Kidney epithelial cell (primary cell): ENCODE data around the gene LRRC52. TPM values are rescaled to one million over a fixed set of nuclear protein-coding genes. Genes with fewer than 3 reads are reported as not detected.

Experiments
- DNase-seq: peaks from one replicate; pipeline ENCODE4 v3.0.0-alpha.2; 2010; ENCODE audit warnings: low read depth
- H3K27me3 ChIP-seq: 2 replicates; pipeline ENCODE4 v1.6.0; 2011; ENCODE audit warnings: low read length; ENCODE audit not compliant: control insufficient read depth, insufficient read depth
- H3K36me3 ChIP-seq: 2 replicates; pipeline ENCODE4 v1.5.1; 2011; ENCODE audit warnings: low read length; ENCODE audit not compliant: control insufficient read depth, insufficient read depth
- H3K4me3 ChIP-seq: 2 replicates; pipeline ENCODE4 v1.5.1; 2011; ENCODE audit warnings: low read depth, mild to moderate bottlenecking, control low read depth, low read length
- CTCF ChIP-seq: IDR thresholded peaks from 2 replicates; pipeline ENCODE4 v1.5.1; 2011; ENCODE audit warnings: mild to moderate bottlenecking, moderate library complexity, low read length, control low read depth, inconsistent platforms; ENCODE audit not compliant: insufficient read depth, poor library complexity, severe bottlenecking
- total RNA-seq: library from RNA; depleted of rRNA; stranded (reverse); fragments of >200 nt; gene quantifications from 2 replicates; pipeline ENCODE4 v1.2.3, GENCODE V29; 2015

LRRC52 gene
- total RNA-seq, 1 donor from 2014 or later = not detected

- TF ChIP-seq CTCF = no peak
- no peak overlapping the region for H3K4me3 ChIP-seq
- DNase-seq = no peak
- H3K36me3 ChIP-seq = no peaks in the 10 kb centered on the region
- H3K27me3 ChIP-seq = no peaks in the 10 kb centered on the region
These were observed 23.2 kb upstream of the LRRC52 start for GRCh38 chr1:165520646-165521045.

- Histone ChIP-seq H3K27me3 (no peaks in the 10 kb centered on the region), H3K36me3 (no peaks in the 10 kb centered on the region), H3K4me3 (no peak overlapping the region)
- no peak for DNase-seq
- no peak for TF ChIP-seq CTCF
These were observed 19.0 kb upstream of the LRRC52 start for GRCh38 chr1:165524639-165525285.

GRCh38 chr1:165525708-165526107, 18.1 kb upstream of the LRRC52 start:
- TF ChIP-seq CTCF = no peak
- Histone ChIP-seq H3K27me3 (no peaks in the 10 kb centered on the region), H3K36me3 (no peaks in the 10 kb centered on the region), H3K4me3 (no peak overlapping the region)
- DNase-seq = no peak

GRCh38 chr1:165527251-165528007, 16.4 kb upstream of the LRRC52 start:
- Histone ChIP-seq H3K4me3 (no peak overlapping the region), H3K27me3 (no peaks in the 10 kb centered on the region), H3K36me3 (no peaks in the 10 kb centered on the region)
- no peak for DNase-seq
- TF ChIP-seq CTCF = no peak

- Histone ChIP-seq H3K36me3 (no peaks in the 10 kb centered on the region), H3K4me3 (no peak overlapping the region), H3K27me3 (no peaks in the 10 kb centered on the region)
- DNase-seq = no peak
- no peak for TF ChIP-seq CTCF
These were observed 12.8 kb upstream of the LRRC52 start for GRCh38 chr1:165531021-165531420.
